ENCODE measurements around the gene GID8. TPM values are rescaled to one million over a fixed set of nuclear protein-coding genes. Genes with fewer than 3 reads are reported as not detected.

The GID8 gene
- polyA plus RNA-seq, 2 of the 4 experiments (the other 2 are of a cell fraction): 19.2 to 24.5 TPM

- no peaks in the 10 kb centered on the region for H3K4me1 ChIP-seq
- no peak for TF ChIP-seq KDM5A (IDR thresholded peaks at IDR 0.05)
- TF ChIP-seq ZC3H11A (IDR thresholded peaks at IDR 0.05): no peak
- no peak for TF ChIP-seq RNF2 (IDR thresholded peaks at IDR 0.05; ENCODE audit: borderline replicate concordance, low read depth)
- no peak for TF ChIP-seq POLR2AphosphoS2 (conservative IDR thresholded peaks at IDR 0.05; ENCODE audit: low read length)
- no peak for TF ChIP-seq NFE2L2 (conservative IDR thresholded peaks at IDR 0.05; ENCODE audit: low read length)
- no peak for TF ChIP-seq REST (IDR thresholded peaks at IDR 0.05)
- no peak for TF ChIP-seq ZSCAN20 (CRISPR knock-in tag; IDR thresholded peaks at IDR 0.05)
- TF ChIP-seq NR3C1 (IDR thresholded peaks at IDR 0.05): no peak
- TF ChIP-seq, protein P1, sequence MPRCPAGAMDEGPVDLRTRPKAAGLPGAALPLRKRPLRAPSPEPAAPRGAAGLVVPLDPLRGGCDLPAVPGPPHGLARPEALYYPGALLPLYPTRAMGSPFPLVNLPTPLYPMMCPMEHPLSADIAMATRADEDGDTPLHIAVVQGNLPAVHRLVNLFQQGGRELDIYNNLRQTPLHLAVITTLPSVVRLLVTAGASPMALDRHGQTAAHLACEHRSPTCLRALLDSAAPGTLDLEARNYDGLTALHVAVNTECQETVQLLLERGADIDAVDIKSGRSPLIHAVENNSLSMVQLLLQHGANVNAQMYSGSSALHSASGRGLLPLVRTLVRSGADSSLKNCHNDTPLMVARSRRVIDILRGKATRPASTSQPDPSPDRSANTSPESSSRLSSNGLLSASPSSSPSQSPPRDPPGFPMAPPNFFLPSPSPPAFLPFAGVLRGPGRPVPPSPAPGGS (IDR thresholded peaks at IDR 0.05): no peak
- no peak for TF ChIP-seq ESRRA (IDR thresholded peaks at IDR 0.05; ENCODE audit: borderline replicate concordance, low read length)
- no peak for TF ChIP-seq CBX2 (IDR thresholded peaks at IDR 0.05; ENCODE audit: borderline replicate concordance, low read depth)
- no peaks in the 10 kb centered on the region for H3K9me3 ChIP-seq
- no peak overlapping the region for H3K4me3 ChIP-seq
- ChIA-PET POLR2A (no interaction called here), CTCF (interaction anchor here (1.6 to 22.6 kb wide), 8 partner anchors 4 to 100 kb away, joined by 7 to 368 read pairs (median 14); partner anchors contain the start of gene DIDO1)
- H3K27ac ChIP-seq: no peak overlapping the region
- DNase-seq (ENCODE audit: low read depth in 1 of 2, low spot score in 1 of 2): no peak
- H3K4me2 ChIP-seq: no peak overlapping the region
- ATAC-seq: no peak
- FAIRE-seq: no peak
- 88% methylated on average over 18 of the region's 18 CpGs for WGBS (ENCODE audit: missing lambda C conversion rate)
These were observed 28.8 kb upstream of the GID8 start for GRCh38 chr20:62908971-62909791.

- POLR2A ChIA-PET: no interaction called here
- Histone ChIP-seq H3K4me2 (no peak overlapping the region), H3K9me3 (no peaks in the 10 kb centered on the region), H3K4me1 (peaks cover 6% of the 10 kb centered on the region), H3K27ac (no peak overlapping the region), H3K4me3 (no peak overlapping the region)
- CTCF ChIA-PET: interaction anchor here (0.7 to 22.6 kb wide), 5 partner anchors 5 to 99 kb away, joined by 3 to 368 read pairs (median 16); partner anchors contain the start of gene DIDO1
- no peak for TF ChIP-seq HEYL (CRISPR knock-in tag; IDR thresholded peaks at IDR 0.05)
- TF ChIP-seq KDM5A (IDR thresholded peaks at IDR 0.05): no peak
- TF ChIP-seq HES2 (IDR thresholded peaks at IDR 0.05): no peak
- TF ChIP-seq, protein P2, sequence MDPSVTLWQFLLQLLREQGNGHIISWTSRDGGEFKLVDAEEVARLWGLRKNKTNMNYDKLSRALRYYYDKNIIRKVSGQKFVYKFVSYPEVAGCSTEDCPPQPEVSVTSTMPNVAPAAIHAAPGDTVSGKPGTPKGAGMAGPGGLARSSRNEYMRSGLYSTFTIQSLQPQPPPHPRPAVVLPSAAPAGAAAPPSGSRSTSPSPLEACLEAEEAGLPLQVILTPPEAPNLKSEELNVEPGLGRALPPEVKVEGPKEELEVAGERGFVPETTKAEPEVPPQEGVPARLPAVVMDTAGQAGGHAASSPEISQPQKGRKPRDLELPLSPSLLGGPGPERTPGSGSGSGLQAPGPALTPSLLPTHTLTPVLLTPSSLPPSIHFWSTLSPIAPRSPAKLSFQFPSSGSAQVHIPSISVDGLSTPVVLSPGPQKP (IDR thresholded peaks at IDR 0.05; ENCODE audit: low read depth, low read length): no peak
- no peak for TF ChIP-seq RCOR1 (IDR thresholded peaks at IDR 0.05; ENCODE audit: low read depth, low read length)
- no peak for TF ChIP-seq NPAS2 (CRISPR knock-in tag; IDR thresholded peaks at IDR 0.05; ENCODE audit: borderline replicate concordance)
- TF ChIP-seq CHD4 (IDR thresholded peaks at IDR 0.05; ENCODE audit: borderline replicate concordance): no peak
- TF ChIP-seq, protein P1 (IDR thresholded peaks at IDR 0.05): no peak
- no peak for FAIRE-seq
- 95% methylated on average over 11 of the region's 11 CpGs for WGBS (ENCODE audit: missing lambda C conversion rate)
- DNase-seq (ENCODE audit: low read depth in 1 of 2, low spot score in 1 of 2): no peak
- no peak for ATAC-seq
These were observed 27.7 kb upstream of the GID8 start for GRCh38 chr20:62910217-62910766.

Measured in A549 (cell line).